Mucosa of descending colon (tissue), 3 donors: ENCODE results near the gene CHD9NB. TPM values are rescaled to one million over a fixed set of nuclear protein-coding genes. Genes with fewer than 3 reads are reported as not detected.
A peak's percentile ranks its signal among the peaks of the same experiment; 100 is the strongest.

Source experiments
- ATAC-seq: fragments of 200-7000 bp; cut with Tn5 transposase; one replicate; pipeline ENCODE4 v1.9.1; 2020; ENCODE audit warnings: mild to moderate bottlenecking, moderate library complexity
- DNase-seq, 3 donors: peaks; one replicate each; pipeline ENCODE4 v3.0.0-alpha.2; 2020
- H3K36me3 ChIP-seq: fragments of 200-600 bp; one replicate; pipeline ENCODE4 v1.8.0; 2021; ENCODE audit warnings: low read depth, mild to moderate bottlenecking
- H3K4me1 ChIP-seq: fragments of 200-600 bp; one replicate; pipeline ENCODE4 v1.8.0; 2021; ENCODE audit warnings: low read depth, mild to moderate bottlenecking
- H3K4me3 ChIP-seq: fragments of 200-600 bp; one replicate; pipeline ENCODE4 v1.8.0; 2021; ENCODE audit warnings: mild to moderate bottlenecking
- H3K9me3 ChIP-seq: fragments of 200-600 bp; one replicate; pipeline ENCODE4 v1.8.0; 2021; ENCODE audit warnings: mild to moderate bottlenecking
- CTCF ChIP-seq: fragments of 200-600 bp; IDR thresholded peaks from one replicate; pipeline ENCODE4 v1.8.0; 2022; ENCODE audit warnings: antibody characterized with exemption, mild to moderate bottlenecking
- intact Hi-C, 2 donors: fragments of 100-400 bp; cut with DNase I in 1 of 2; cut with micrococcal nuclease in 1 of 2; formaldehyde crosslinking; loops; one replicate each; pipeline versions ENCODE4 v1.11.0 to v1.11.1; 2022; cut with DNase I, micrococcal nuclease
- total RNA-seq, 3 donors: library from RNA; stranded (reverse); fragmentation: NEBNext Ultra II Directional in 2 of 3; extraction: Animal tissue kit (Norgen Biotek cat#: 25700) in 2 of 3; gene quantifications; one replicate each; pipeline versions ENCODE4 v1.2.1 to v1.2.4, GENCODE V29; 2021 to 2023
- donor health status: DM: no; HTN: no; CAD: no; lungs with moderate emphysema.
- donor health status: DM: no; HTN: no; CAD: no.
- donor health status: DM: no; HTN: yes; CAD: no.

The CHD9NB gene
- total RNA-seq, 3 donors from 2014 or later, result 2.3 to 5.3 (median 5.2) TPM

- no peak overlapping the region for H3K4me3 ChIP-seq
- ATAC-seq (no peak), DNase-seq (no peak)
- no peaks in the 10 kb centered on the region for H3K36me3 ChIP-seq
- no peaks in the 10 kb centered on the region for H3K9me3 ChIP-seq
- TF ChIP-seq CTCF, result no peak
- H3K4me1 ChIP-seq, result peaks cover 33% of the 10 kb centered on the region
- intact Hi-C loops, result no loop called here
Observed at GRCh38 chr16:53085931-53086421, 33.3 kb upstream of the CHD9NB start.

- H3K36me3 ChIP-seq, result no peaks in the 10 kb centered on the region
- no peaks in the 10 kb centered on the region for H3K9me3 ChIP-seq
- TF ChIP-seq CTCF, result no peak
- ATAC-seq (peak; percentile 39), DNase-seq (no peak)
- no peak overlapping the region for H3K4me3 ChIP-seq
- intact Hi-C loops, result no loop called here
- H3K4me1 ChIP-seq, result peaks cover 27% of the 10 kb centered on the region
Observed at GRCh38 chr16:53085369-53085843, 32.7 kb upstream of the CHD9NB start.

GRCh38 chr16:53084746-53085334, 32.1 kb upstream of the CHD9NB start:
- H3K4me3 ChIP-seq, result no peak overlapping the region
- H3K4me1 ChIP-seq, result peaks cover 22% of the 10 kb centered on the region
- intact Hi-C loops, result no loop called here
- no peak for ATAC-seq
- H3K36me3 ChIP-seq, result no peaks in the 10 kb centered on the region
- H3K9me3 ChIP-seq, result no peaks in the 10 kb centered on the region
- no peak for TF ChIP-seq CTCF
- no peak for DNase-seq

- intact Hi-C loops, result no loop called here
- no peak for DNase-seq
- Histone ChIP-seq H3K4me1 (peaks cover 15% of the 10 kb centered on the region), H3K4me3 (no peak overlapping the region), H3K9me3 (no peaks in the 10 kb centered on the region), H3K36me3 (no peaks in the 10 kb centered on the region)
- no peak for ATAC-seq
- TF ChIP-seq CTCF, result no peak
Observed at GRCh38 chr16:53084141-53084541, 31.4 kb upstream of the CHD9NB start.

GRCh38 chr16:53083119-53083518, 30.4 kb upstream of the CHD9NB start:
- ATAC-seq (peak; percentile 45), DNase-seq (no peak)
- peaks cover 11% of the 10 kb centered on the region for H3K4me1 ChIP-seq
- H3K9me3 ChIP-seq, result no peaks in the 10 kb centered on the region
- no peak for TF ChIP-seq CTCF
- intact Hi-C loops, result no loop called here
- no peaks in the 10 kb centered on the region for H3K36me3 ChIP-seq
- H3K4me3 ChIP-seq, result no peak overlapping the region
